HG03060 (cell line): ENCODE results near the gene PNMT.

Experiments used
- ATAC-seq: cut with Tn5 transposase; IDR thresholded peaks from one replicate; pipeline ENCODE4 v1.9.1; 2021; ENCODE audit warnings: low read depth, moderate number of reproducible peaks; ENCODE audit not compliant: unreplicated experiment

PNMT gene

GRCh38 chr17:39667945-39668924 lies at the start of gene PNMT:
Gene PNMT (plus strand): TSS chr17:39668453. CDS start chr17:39668476, 23 bp downstream.
- ATAC-seq, result no peak

GRCh38 chr17:39618956-39619785 lies 49.1 kb upstream of the PNMT start:
- no peak for ATAC-seq

GRCh38 chr17:39619786-39620101 lies 48.5 kb upstream of the PNMT start:
- no peak for ATAC-seq

- peak; percentile 74 for ATAC-seq
These were observed 46.5 kb upstream of the PNMT start for GRCh38 chr17:39621523-39622379.

- no peak for ATAC-seq
These were observed 45.8 kb upstream of the PNMT start for GRCh38 chr17:39622380-39623006.

- no peak for ATAC-seq
These were observed 44.8 kb upstream of the PNMT start for GRCh38 chr17:39623356-39623950.

GRCh38 chr17:39624313-39624712 lies 43.9 kb upstream of the PNMT start:
- ATAC-seq, result no peak

GRCh38 chr17:39625198-39625785 lies 43.0 kb upstream of the PNMT start:
- no peak for ATAC-seq

GRCh38 chr17:39626171-39627046 lies 41.8 kb upstream of the PNMT start, which contains the start of gene PPP1R1B:
Gene PPP1R1B (plus strand): TSS chr17:39626952. CDS start chr17:39627393, 441 bp downstream.
- no peak for ATAC-seq

- no peak for ATAC-seq
These were observed 41.1 kb upstream of the PNMT start for GRCh38 chr17:39627047-39627711.

GRCh38 chr17:39627712-39628516 lies 40.3 kb upstream of the PNMT start:
- no peak for ATAC-seq

GRCh38 chr17:39628655-39629493 lies 39.4 kb upstream of the PNMT start:
- ATAC-seq, result no peak

GRCh38 chr17:39629494-39629880 lies 38.8 kb upstream of the PNMT start:
- no peak for ATAC-seq

GRCh38 chr17:39629898-39630297 lies 38.4 kb upstream of the PNMT start:
- ATAC-seq, result no peak

- no peak for ATAC-seq
These were observed 36.9 kb upstream of the PNMT start for GRCh38 chr17:39631403-39631802.
